Lung (tissue), 12 donors: Measurements from ENCODE around the gene DCUN1D5. TPM values are rescaled to one million over a fixed set of nuclear protein-coding genes. Genes with fewer than 3 reads are reported as not detected.

Source experiments
- ATAC-seq: fragments of 200-7000 bp; cut with Tn5 transposase; one replicate; pipeline ENCODE4 v1.9.1; 2020; ENCODE audit warnings: moderate number of reproducible peaks; ENCODE audit not compliant: insufficient read depth, low FRiP score
- DNase-seq, 3 donors: peaks; one replicate each; pipeline ENCODE4 v3.0.0-alpha.2; 2013 to 2017
- H3K27ac ChIP-seq, 2 donors: one replicate each; pipeline ENCODE4 v1.5.1; 2013; ENCODE audit warnings: mild to moderate bottlenecking in 2 of 2, moderate library complexity in 2 of 2, control low read depth in 1 of 2, inconsistent platforms in 1 of 2, low read depth in 1 of 2, low read length in 1 of 2
- H3K27me3 ChIP-seq, 3 donors: one replicate each; pipeline ENCODE4 v1.5.1; 2013; ENCODE audit warnings: low read length in 2 of 3; ENCODE audit not compliant: control insufficient read depth in 3 of 3, insufficient read depth in 3 of 3
- H3K36me3 ChIP-seq, 4 donors: one replicate each; pipeline ENCODE4 v1.5.1; 2013; ENCODE audit warnings: low read length in 4 of 4, mild to moderate bottlenecking in 1 of 4, moderate library complexity in 1 of 4; ENCODE audit not compliant: control insufficient read depth in 4 of 4, insufficient read depth in 4 of 4
- H3K4me1 ChIP-seq, 5 donors: one replicate each; pipeline ENCODE4 v1.5.1; 2013; ENCODE audit warnings: low read length in 5 of 5, mild to moderate bottlenecking in 2 of 5, moderate library complexity in 1 of 5; ENCODE audit not compliant: control insufficient read depth in 5 of 5, insufficient read depth in 5 of 5
- H3K4me3 ChIP-seq: one replicate; pipeline ENCODE4 v1.5.1; 2013; ENCODE audit warnings: mild to moderate bottlenecking, control low read depth, moderate library complexity
- H3K9ac ChIP-seq, 2 donors: one replicate each; pipeline ENCODE4 v1.5.1; 2013; ENCODE audit warnings: low read length in 2 of 2, control low read depth in 1 of 2; ENCODE audit not compliant: insufficient read depth in 1 of 2
- H3K9me3 ChIP-seq, 4 donors: one replicate each; pipeline ENCODE4 v1.5.1; 2013; ENCODE audit warnings: low read length in 3 of 4, mild to moderate bottlenecking in 1 of 4, moderate library complexity in 1 of 4; ENCODE audit not compliant: control insufficient read depth in 4 of 4, insufficient read depth in 3 of 4
- CTCF ChIP-seq: IDR thresholded peaks from 2 replicates; pipeline ENCODE4 v1.5.1; 2012; ENCODE audit warnings: mild to moderate bottlenecking; ENCODE audit errors: control extremely low read depth, extremely low read depth
- WGBS, 2 donors: extraction: QIAGEN DNeasy Blood & Tissue Kit; methylation state at CpG; one replicate each; pipeline ENCODE4 v1.1.7; 2013; 5-methylcytosine and 5-hydroxymethylcytosine counted together
- polyA plus RNA-seq, 2 donors: library from polyadenylated mRNA; stranded (reverse); fragments of 200-250 nt; gene quantifications; one replicate each; pipeline ENCODE4 v1.2.1, GENCODE V29; 2013
- total RNA-seq, 2 donors: library from RNA; depleted of rRNA in 1 of 2; stranded (reverse); fragments of >200 nt in 1 of 2; gene quantifications; one replicate each; pipeline ENCODE4 v1.2.1, GENCODE V29; 2014 to 2021
- donor health status: control.
- donor health status: control.
- donor health status: Bipolar disorder and iron deficiency.
- donor health status: healthy.
- donor health status: DM: yes; HTN: yes; CAD: no.

The DCUN1D5 gene
- total and polyA plus RNA-seq, 4 donors: 12.4 to 28.8 (median 24.7) TPM

- Histone ChIP-seq H3K4me3 (no peak overlapping the region), H3K9me3 (peaks cover 0 to 2% (median 0%) of the 10 kb centered on the region in 4 donors), H3K4me1 (no peaks in the 10 kb centered on the region), H3K9ac (no peak overlapping the region), H3K27ac (no peak overlapping the region), H3K36me3 (peaks cover 3 to 29% (median 21%) of the 10 kb centered on the region in 4 donors), H3K27me3 (no peaks in the 10 kb centered on the region)
- TF ChIP-seq CTCF: no peak
- WGBS, 2 donors: 77 to 91% methylated on average over 3 of the region's 3 CpGs
- ATAC-seq: no peak
- no peak for DNase-seq
These were observed 14.4 kb downstream of the DCUN1D5 start for GRCh38 chr11:103077554-103077953.

- Histone ChIP-seq H3K9ac (no peak overlapping the region), H3K4me1 (no peaks in the 10 kb centered on the region), H3K27me3 (no peaks in the 10 kb centered on the region), H3K4me3 (no peak overlapping the region), H3K9me3 (peaks cover 0 to 2% (median 0%) of the 10 kb centered on the region in 4 donors), H3K36me3 (peaks cover 3 to 29% (median 21%) of the 10 kb centered on the region in 4 donors), H3K27ac (no peak overlapping the region)
- WGBS, 2 donors: 41 to 81% methylated on average over 3 of the region's 3 CpGs
- DNase-seq (no peak), ATAC-seq (no peak)
- no peak for TF ChIP-seq CTCF
These were observed 15.6 kb downstream of the DCUN1D5 start for GRCh38 chr11:103076361-103076760.

GRCh38 chr11:103071008-103071407, 21.0 kb downstream of the DCUN1D5 start:
- no peak overlapping the region for H3K9ac ChIP-seq
- DNase-seq (no peak), ATAC-seq (no peak)
- no peak for TF ChIP-seq CTCF
- H3K27ac ChIP-seq: no peak overlapping the region
- no peaks in the 10 kb centered on the region for H3K27me3 ChIP-seq
- no peak overlapping the region for H3K4me3 ChIP-seq
- H3K9me3 ChIP-seq: peaks cover 0 to 2% (median 0%) of the 10 kb centered on the region in 4 donors
- H3K4me1 ChIP-seq: peaks cover 0 to 4% (median 0%) of the 10 kb centered on the region in 5 donors
- H3K36me3 ChIP-seq: peaks cover 0 to 19% (median 7%) of the 10 kb centered on the region in 4 donors

- ATAC-seq: no peak
- peaks cover 0 to 4% (median 0%) of the 10 kb centered on the region in 5 donors for H3K4me1 ChIP-seq
- no peak for DNase-seq
- H3K9me3 ChIP-seq: peaks cover 0 to 2% (median 0%) of the 10 kb centered on the region in 4 donors
- peaks cover 0 to 16% (median 7%) of the 10 kb centered on the region in 4 donors for H3K36me3 ChIP-seq
- H3K27me3 ChIP-seq: no peaks in the 10 kb centered on the region
- no peak for TF ChIP-seq CTCF
- H3K27ac ChIP-seq: no peak overlapping the region
- H3K9ac ChIP-seq: no peak overlapping the region
- H3K4me3 ChIP-seq: no peak overlapping the region
These were observed 21.8 kb downstream of the DCUN1D5 start for GRCh38 chr11:103070142-103070541.
